Measurements from ENCODE around the gene LRRK2. TPM values are rescaled to one million over a fixed set of nuclear protein-coding genes. Genes with fewer than 3 reads are reported as not detected.
A peak's percentile ranks its signal among the peaks of the same experiment; 100 is the strongest.

LRRK2 gene
- total and polyA plus RNA-seq, 8 donors: 2.5 to 11.2 (median 8.1) TPM

DNA sequence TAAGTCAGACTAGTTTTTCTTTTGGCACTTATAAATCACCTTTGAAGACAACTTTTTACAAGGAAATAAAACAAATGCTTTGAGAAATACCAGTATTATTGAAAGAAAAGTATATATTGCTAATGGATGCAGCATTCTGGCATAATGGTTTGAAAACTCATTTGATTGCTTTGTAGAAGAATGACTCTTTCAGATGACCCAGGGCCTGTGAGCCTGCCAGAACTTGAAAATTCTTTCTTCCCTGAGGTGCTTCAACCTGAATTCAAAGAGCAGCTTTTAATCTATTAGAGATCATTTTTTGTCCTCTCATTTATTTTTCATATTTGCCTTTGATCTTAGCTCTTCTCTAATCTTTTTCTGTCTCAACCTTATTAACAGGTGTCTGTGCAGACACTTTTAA is 87.4 kb downstream of the LRRK2 start:
- ATAC-seq (no peak), DNase-seq (no peak), FAIRE-seq (no peak)
- no peaks in the 10 kb centered on the region for H3K27me3 ChIP-seq
- H3K4me1 ChIP-seq: no peaks in the 10 kb centered on the region
- TF ChIP-seq, protein P1, sequence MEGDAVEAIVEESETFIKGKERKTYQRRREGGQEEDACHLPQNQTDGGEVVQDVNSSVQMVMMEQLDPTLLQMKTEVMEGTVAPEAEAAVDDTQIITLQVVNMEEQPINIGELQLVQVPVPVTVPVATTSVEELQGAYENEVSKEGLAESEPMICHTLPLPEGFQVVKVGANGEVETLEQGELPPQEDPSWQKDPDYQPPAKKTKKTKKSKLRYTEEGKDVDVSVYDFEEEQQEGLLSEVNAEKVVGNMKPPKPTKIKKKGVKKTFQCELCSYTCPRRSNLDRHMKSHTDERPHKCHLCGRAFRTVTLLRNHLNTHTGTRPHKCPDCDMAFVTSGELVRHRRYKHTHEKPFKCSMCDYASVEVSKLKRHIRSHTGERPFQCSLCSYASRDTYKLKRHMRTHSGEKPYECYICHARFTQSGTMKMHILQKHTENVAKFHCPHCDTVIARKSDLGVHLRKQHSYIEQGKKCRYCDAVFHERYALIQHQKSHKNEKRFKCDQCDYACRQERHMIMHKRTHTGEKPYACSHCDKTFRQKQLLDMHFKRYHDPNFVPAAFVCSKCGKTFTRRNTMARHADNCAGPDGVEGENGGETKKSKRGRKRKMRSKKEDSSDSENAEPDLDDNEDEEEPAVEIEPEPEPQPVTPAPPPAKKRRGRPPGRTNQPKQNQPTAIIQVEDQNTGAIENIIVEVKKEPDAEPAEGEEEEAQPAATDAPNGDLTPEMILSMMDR (IDR thresholded peaks at IDR 0.05): no peak
- H3K4me3 ChIP-seq: no peak overlapping the region
- intact Hi-C loops (cut with DNase I): no loop called here
- no peaks in the 10 kb centered on the region for H3K36me3 ChIP-seq
- no peaks in the 10 kb centered on the region for H3K9me3 ChIP-seq
- no peak overlapping the region for H3K27ac ChIP-seq

DNA sequence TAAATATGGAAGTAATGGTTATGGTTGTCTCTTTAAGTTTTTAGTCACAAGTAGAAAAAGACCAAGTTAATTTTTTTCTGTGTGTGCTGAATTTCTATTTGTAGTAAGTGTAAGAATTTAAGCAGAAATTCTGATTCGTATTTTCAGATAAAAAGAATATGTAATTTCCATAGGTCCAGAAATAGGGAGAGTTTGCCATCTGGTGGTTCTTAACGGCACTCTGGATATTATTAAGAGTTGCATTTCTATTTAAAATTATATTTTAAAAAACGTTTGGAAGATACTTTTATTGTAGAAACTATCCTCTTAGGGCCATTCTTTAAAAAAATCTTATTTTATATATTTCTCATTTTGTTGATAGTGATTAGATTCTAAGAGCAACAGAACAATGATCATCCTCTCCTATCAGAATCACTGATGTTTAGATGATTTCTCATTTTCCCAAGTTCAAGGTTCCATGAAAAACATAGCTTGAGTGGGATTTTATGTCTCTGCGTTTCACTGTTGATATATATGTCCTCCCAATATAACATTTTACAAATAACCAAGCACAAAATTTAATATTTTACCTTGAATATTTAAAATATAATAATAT is 88.3 kb downstream of the LRRK2 start:
- WGBS, 2 donors: 24 to 29% methylated on average over 4 of the region's 4 CpGs
- Histone ChIP-seq H3K4me3 (no peak overlapping the region), H3K36me3 (no peaks in the 10 kb centered on the region), H3K27ac (no peak overlapping the region), H3K9me3 (no peaks in the 10 kb centered on the region), H3K27me3 (no peaks in the 10 kb centered on the region), H3K4me1 (no peaks in the 10 kb centered on the region)
- FAIRE-seq: peak; percentile 66
- TF ChIP-seq, protein P1 (IDR thresholded peaks at IDR 0.05): peak in 3 of 4 donors; percentile 8 to 29 (median 22)
- intact Hi-C loops (cut with DNase I): no loop called here
- no peak for ATAC-seq
- no peak for DNase-seq

- Histone ChIP-seq H3K36me3 (no peaks in the 10 kb centered on the region), H3K4me1 (no peaks in the 10 kb centered on the region), H3K9me3 (no peaks in the 10 kb centered on the region), H3K27me3 (no peaks in the 10 kb centered on the region), H3K4me3 (no peak overlapping the region), H3K27ac (no peak overlapping the region)
- DNase-seq (no peak), FAIRE-seq (no peak), ATAC-seq (no peak)
- TF ChIP-seq, protein P1 (IDR thresholded peaks at IDR 0.05): no peak
- intact Hi-C loops (cut with DNase I): no loop called here
- WGBS, 2 donors: 92 to 93% methylated on average over 10 of the region's 10 CpGs
These were observed 89.1 kb downstream of the LRRK2 start for GRCh38 chr12:40313928-40314327.

- intact Hi-C loops (cut with DNase I): no loop called here
- DNase-seq (no peak), FAIRE-seq (no peak), ATAC-seq (no peak)
- Histone ChIP-seq H3K27me3 (no peaks in the 10 kb centered on the region), H3K27ac (no peak overlapping the region), H3K36me3 (no peaks in the 10 kb centered on the region), H3K9me3 (no peaks in the 10 kb centered on the region), H3K4me1 (no peaks in the 10 kb centered on the region), H3K4me3 (no peak overlapping the region)
- TF ChIP-seq, protein P1 (IDR thresholded peaks at IDR 0.05): no peak
These were observed 90.1 kb downstream of the LRRK2 start for GRCh38 chr12:40314927-40315326.

GRCh38 chr12:40315375-40315774 is 90.6 kb downstream of the LRRK2 start:
- WGBS, 2 donors: 97 to 98% methylated on average over 1 of the region's 1 CpG
- Histone ChIP-seq H3K36me3 (no peaks in the 10 kb centered on the region), H3K4me3 (no peak overlapping the region), H3K4me1 (no peaks in the 10 kb centered on the region), H3K27me3 (no peaks in the 10 kb centered on the region), H3K9me3 (no peaks in the 10 kb centered on the region), H3K27ac (no peak overlapping the region)
- DNase-seq (no peak), ATAC-seq (no peak), FAIRE-seq (no peak)
- intact Hi-C loops (cut with DNase I): no loop called here
- TF ChIP-seq, protein P1 (IDR thresholded peaks at IDR 0.05): no peak
